PC-9 (cell line): ENCODE measurements around the gene OR5A2. TPM values are rescaled to one million over a fixed set of nuclear protein-coding genes. Genes with fewer than 3 reads are reported as not detected.
"Not testable (repeated sequence)": the region's sequence is repeated elsewhere in the genome, so short reads cannot be mapped to it uniquely, and the experiment has no call there.

Experiments used
- BruUV-seq: library from RNA; stranded (reverse); fragments of 400-500 nt; replicated peaks from 2 replicates; lab custom pipeline; 2021; lab: Mats Ljungman, UMichigan
- CTCF ChIA-PET: fragments of 300-600 bp; sonication (Branson Sonifier 250); formaldehyde crosslinking; loops from one replicate; lab custom pipeline; 2022; ENCODE audit warnings: antibody characterized with exemption; lab: Charles Lee
- POLR2A ChIA-PET: fragments of 300-600 bp; sonication (Branson Sonifier 250); formaldehyde crosslinking; loops from one replicate; lab custom pipeline; 2022; ENCODE audit warnings: antibody characterized with exemption; ENCODE audit not compliant: unreplicated experiment; lab: Charles Lee
- DNase-seq, 2 experiments: peaks; one replicate each; pipeline versions ENCODE4 v3.0.0 to v3.0.0-alpha.2; 2015 to 2022; ENCODE audit warnings: mixed read lengths in 1 of 2
- H2AFZ ChIP-seq: fragments of 200-600 bp; sonication (generic); 2 replicates; pipeline ENCODE4 v1.8.1; 2017; ENCODE audit warnings: antibody characterized with exemption
- H3F3A ChIP-seq: fragments of 200-600 bp; sonication (generic); 2 replicates; pipeline ENCODE4 v1.8.1; 2017; ENCODE audit warnings: antibody characterized with exemption, mild to moderate bottlenecking, low read depth; ENCODE audit not compliant: insufficient read depth
- H3K27ac ChIP-seq: fragments of 200-600 bp; sonication (generic); 2 replicates; pipeline ENCODE4 v1.6.1; 2016; ENCODE audit warnings: mixed run types
- H3K27me3 ChIP-seq: fragments of 200-600 bp; sonication (generic); 2 replicates; pipeline ENCODE4 v1.6.1; 2016; ENCODE audit warnings: low read depth, mixed run types; ENCODE audit not compliant: insufficient read depth
- H3K36me3 ChIP-seq: fragments of 200-600 bp; sonication (generic); 2 replicates; pipeline ENCODE4 v1.6.1; 2016; ENCODE audit warnings: low read depth, mixed run types
- H3K4me1 ChIP-seq: fragments of 200-600 bp; sonication (generic); replicated peaks from 2 replicates; pipeline ENCODE4 v1.6.1; 2016; ENCODE audit warnings: mixed run types; ENCODE audit not compliant: insufficient read depth
- H3K4me2 ChIP-seq: fragments of 200-600 bp; sonication (generic); 2 replicates; pipeline ENCODE4 v1.6.1; 2017; ENCODE audit warnings: mixed run types
- H3K4me3 ChIP-seq: fragments of 200-600 bp; sonication (generic); 2 replicates; pipeline ENCODE4 v1.6.1; 2016; ENCODE audit warnings: mixed run types
- H3K79me2 ChIP-seq: fragments of 200-600 bp; sonication (generic); 2 replicates; pipeline ENCODE4 v1.6.1; 2017; ENCODE audit warnings: low read depth, mixed run types
- H3K9me2 ChIP-seq: fragments of 200-600 bp; sonication (generic); 2 replicates; pipeline ENCODE4 v1.8.1; 2017; ENCODE audit warnings: mild to moderate bottlenecking; ENCODE audit not compliant: insufficient read depth
- H3K9me3 ChIP-seq: fragments of 200-600 bp; sonication (generic); 2 replicates; pipeline ENCODE4 v1.8.1; 2016; ENCODE audit warnings: low read depth; ENCODE audit not compliant: insufficient read depth
- H4K20me1 ChIP-seq: fragments of 200-600 bp; sonication (generic); 2 replicates; pipeline ENCODE4 v1.8.1; 2017; ENCODE audit not compliant: insufficient read depth
- EZH2 ChIP-seq: fragments of 200-600 bp; sonication (generic); IDR thresholded peaks from 2 replicates; pipeline ENCODE4 v1.8.0; 2017; ENCODE audit warnings: antibody characterized with exemption, low read depth
- intact Hi-C: fragments of 100-400 bp; cut with micrococcal nuclease; formaldehyde crosslinking; loops from one replicate; pipeline ENCODE4 v1.10.0; 2022; ENCODE audit not compliant: unreplicated experiment
- total RNA-seq: library from RNA; stranded (reverse); gene quantifications from 2 replicates; pipeline ENCODE4 v1.2.3, GENCODE V29; 2021
- TF ChIP-seq, protein P1 (sequence below): fragments of 200-600 bp; sonication (generic); conservative IDR thresholded peaks from 2 replicates; pipeline ENCODE4 v1.6.1; 2017; ENCODE audit warnings: mixed run types, antibody characterized with exemption, mild to moderate bottlenecking, moderate library complexity

The OR5A2 gene
- total RNA-seq, 1 experiment from 2014 or later: not detected

DNA sequence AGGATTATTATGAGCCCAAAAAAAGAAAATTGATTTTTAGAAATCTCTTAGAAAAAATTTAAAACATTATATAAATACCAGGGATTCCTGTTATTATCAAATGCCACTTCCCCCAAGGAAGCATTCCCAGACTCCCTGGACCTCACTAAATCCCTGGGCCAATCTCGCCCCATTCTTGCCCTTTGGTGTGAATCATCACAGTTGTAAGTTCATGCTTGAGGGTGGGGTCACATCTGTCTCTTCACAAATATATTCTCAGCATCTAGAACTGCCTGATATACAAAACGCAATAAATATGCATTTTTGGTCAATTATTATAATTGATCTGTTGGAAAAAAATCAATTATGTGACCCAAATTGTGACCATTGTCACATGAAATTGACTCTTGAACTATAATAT, 22.3 kb upstream of the OR5A2 start:
- DNase-seq: no peak
- CTCF ChIA-PET: no interaction called here
- BruUV-seq: no TSS peak
- H3K36me3 ChIP-seq: no peaks in the 10 kb centered on the region
- H3K9me2 ChIP-seq: no peaks in the 10 kb centered on the region
- no peaks in the 10 kb centered on the region for H3K4me1 ChIP-seq
- no peaks in the 10 kb centered on the region for H4K20me1 ChIP-seq
- no peaks in the 10 kb centered on the region for H3K79me2 ChIP-seq
- H3K4me2 ChIP-seq: no peak overlapping the region
- intact Hi-C loops: no loop called here
- TF ChIP-seq, protein P1, sequence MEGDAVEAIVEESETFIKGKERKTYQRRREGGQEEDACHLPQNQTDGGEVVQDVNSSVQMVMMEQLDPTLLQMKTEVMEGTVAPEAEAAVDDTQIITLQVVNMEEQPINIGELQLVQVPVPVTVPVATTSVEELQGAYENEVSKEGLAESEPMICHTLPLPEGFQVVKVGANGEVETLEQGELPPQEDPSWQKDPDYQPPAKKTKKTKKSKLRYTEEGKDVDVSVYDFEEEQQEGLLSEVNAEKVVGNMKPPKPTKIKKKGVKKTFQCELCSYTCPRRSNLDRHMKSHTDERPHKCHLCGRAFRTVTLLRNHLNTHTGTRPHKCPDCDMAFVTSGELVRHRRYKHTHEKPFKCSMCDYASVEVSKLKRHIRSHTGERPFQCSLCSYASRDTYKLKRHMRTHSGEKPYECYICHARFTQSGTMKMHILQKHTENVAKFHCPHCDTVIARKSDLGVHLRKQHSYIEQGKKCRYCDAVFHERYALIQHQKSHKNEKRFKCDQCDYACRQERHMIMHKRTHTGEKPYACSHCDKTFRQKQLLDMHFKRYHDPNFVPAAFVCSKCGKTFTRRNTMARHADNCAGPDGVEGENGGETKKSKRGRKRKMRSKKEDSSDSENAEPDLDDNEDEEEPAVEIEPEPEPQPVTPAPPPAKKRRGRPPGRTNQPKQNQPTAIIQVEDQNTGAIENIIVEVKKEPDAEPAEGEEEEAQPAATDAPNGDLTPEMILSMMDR: no peak
- TF ChIP-seq EZH2: no peak
- POLR2A ChIA-PET: no interaction called here
- H2AFZ ChIP-seq: no peak overlapping the region
- H3K4me3 ChIP-seq: no peak overlapping the region
- H3F3A ChIP-seq: no peaks in the 10 kb centered on the region
- H3K27me3 ChIP-seq: peaks cover 14% of the 10 kb centered on the region
- no peaks in the 10 kb centered on the region for H3K9me3 ChIP-seq
- H3K27ac ChIP-seq: no peak overlapping the region

DNA sequence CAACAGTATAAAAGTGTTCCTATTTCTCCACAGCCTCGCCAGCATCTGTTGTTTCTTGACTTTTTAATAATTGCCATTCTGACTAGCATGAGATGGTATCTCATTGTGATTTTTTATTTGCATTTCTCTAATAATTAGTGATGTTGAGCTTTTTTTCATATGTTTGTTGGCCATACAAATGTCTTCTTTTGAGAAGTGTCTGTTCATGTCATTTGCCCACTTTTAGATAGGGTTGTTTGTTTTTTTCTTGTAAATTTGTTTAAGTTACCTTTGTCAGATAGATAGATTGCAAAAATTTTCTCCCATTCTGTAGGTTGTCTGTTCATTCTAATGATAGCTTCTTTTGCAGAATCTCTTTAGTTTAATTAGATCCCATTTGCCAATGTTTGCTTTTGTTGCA, 19.4 kb upstream of the OR5A2 start:
- H3K4me3 ChIP-seq, H3K9me2 ChIP-seq, H3K36me3 ChIP-seq, H3K9me3 ChIP-seq, H2AFZ ChIP-seq, H3F3A ChIP-seq, H3K4me1 ChIP-seq, H3K27ac ChIP-seq, H3K4me2 ChIP-seq, POLR2A ChIA-PET, H3K79me2 ChIP-seq, H4K20me1 ChIP-seq, BruUV-seq, intact Hi-C loops, DNase-seq, CTCF ChIA-PET: not testable (repeated sequence)
- H3K27me3 ChIP-seq: peaks cover 19% of the 10 kb centered on the region

DNA sequence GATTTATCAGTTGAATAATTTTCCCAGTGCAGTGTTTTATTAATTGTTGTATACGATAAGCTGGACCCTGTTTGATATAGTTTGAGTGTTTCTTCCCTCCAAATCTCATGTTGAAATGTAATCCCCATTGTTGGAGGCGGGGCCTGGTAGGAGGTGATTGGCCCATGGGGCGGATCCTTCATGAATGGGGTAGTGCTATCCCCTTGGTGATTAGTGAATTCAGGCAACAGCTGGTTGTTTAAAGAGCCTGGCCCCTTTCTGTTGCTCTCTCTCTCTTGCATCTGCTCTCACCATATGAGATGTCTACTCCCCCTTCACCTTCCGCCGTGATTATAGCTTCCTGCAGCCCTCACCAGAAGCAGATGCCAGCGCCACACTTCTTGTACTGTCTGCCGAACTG, 11.6 kb upstream of the OR5A2 start:
- Histone ChIP-seq H3K9me3 (no peaks in the 10 kb centered on the region), H3K36me3 (no peaks in the 10 kb centered on the region), H3K27me3 (peaks cover 13% of the 10 kb centered on the region; the same call in 1 of the 2 replicates), H3K4me3 (no peak overlapping the region), H3F3A (no peaks in the 10 kb centered on the region), H4K20me1 (no peaks in the 10 kb centered on the region), H3K4me1 (no peaks in the 10 kb centered on the region), H3K9me2 (no peaks in the 10 kb centered on the region), H3K4me2 (no peak overlapping the region), H3K79me2 (no peaks in the 10 kb centered on the region), H3K27ac (no peak overlapping the region), H2AFZ (no peak overlapping the region)
- no peak for DNase-seq
- TF ChIP-seq, protein P1: no peak
- TF ChIP-seq EZH2: no peak
- POLR2A ChIA-PET: no interaction called here
- intact Hi-C loops: no loop called here
- CTCF ChIA-PET: interaction anchor here (1.0 kb wide), 1 partner anchor 280 kb away, joined by 3 read pairs; no protein-coding TSS in a partner anchor
- no TSS peak for BruUV-seq

DNA sequence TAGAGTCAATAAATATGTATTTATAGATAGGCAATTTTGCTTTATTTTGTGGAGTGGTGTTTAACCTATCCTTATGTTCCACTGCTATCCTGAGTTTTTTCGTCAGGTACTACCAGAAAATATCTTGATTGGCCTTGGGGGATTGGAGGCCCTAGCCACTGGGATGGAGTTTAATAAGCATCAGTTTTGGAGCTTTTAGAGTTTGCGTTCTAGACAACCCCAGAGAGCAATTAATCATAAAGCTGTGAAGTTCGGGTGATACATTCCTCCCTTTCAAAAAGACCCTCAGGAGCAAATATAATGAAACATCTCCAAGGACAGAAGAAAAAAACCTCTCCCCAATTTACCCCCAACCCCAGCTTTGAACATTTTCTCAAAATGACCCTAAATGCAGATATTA, 10.0 kb upstream of the OR5A2 start, which contains the start of gene OR5A1:
Gene OR5A1, plus strand, starts transcription at position 301 of the 400 bp plus-strand sequence. CDS start 6,700 bp downstream, outside the sequence.
- no peaks in the 10 kb centered on the region for H3F3A ChIP-seq
- no peak within 1 kb of the TSS for H3K27ac ChIP-seq
- H3K79me2 ChIP-seq: no peaks in the 10 kb centered on the region
- H3K36me3 ChIP-seq: no peaks in the 10 kb centered on the region
- ChIA-PET POLR2A (no interaction called here), CTCF (no interaction called here)
- H4K20me1 ChIP-seq: no peaks in the 10 kb centered on the region
- no peaks in the 10 kb centered on the region for H3K4me1 ChIP-seq
- BruUV-seq: no TSS peak
- no peak within 1 kb of the TSS for H3K4me3 ChIP-seq
- H2AFZ ChIP-seq: no peak within 1 kb of the TSS
- TF ChIP-seq, protein P1: no peak
- no peak for TF ChIP-seq EZH2
- H3K9me2 ChIP-seq: no peaks in the 10 kb centered on the region
- peaks cover 10% of the 10 kb centered on the region; the same call in 1 of the 2 replicates for H3K27me3 ChIP-seq
- DNase-seq: no peak
- H3K4me2 ChIP-seq: no peak within 1 kb of the TSS
- H3K9me3 ChIP-seq: no peaks in the 10 kb centered on the region
- intact Hi-C loops: no loop called here
